Heart left ventricle (tissue), 16 donors: ENCODE data around the gene GC. TPM values are rescaled to one million over a fixed set of nuclear protein-coding genes. Genes with fewer than 3 reads are reported as not detected.
"Not testable (repeated sequence)": the region's sequence is repeated elsewhere in the genome, so short reads cannot be mapped to it uniquely, and the experiment has no call there.

ENCODE experiments used
- ATAC-seq, 4 donors: fragments of 200-7000 bp; cut with Tn5 transposase; one replicate each; pipeline ENCODE4 v1.9.1; 2020 to 2022; ENCODE audit warnings: moderate library complexity in 4 of 4, mild to moderate bottlenecking in 3 of 4, moderate number of reproducible peaks in 1 of 4
- DNase-seq, 5 donors: peaks; one replicate each; pipeline ENCODE4 v3.0.0-alpha.2; 2020
- H3K27ac ChIP-seq, 12 donors: fragments of 200-600 bp; sonication (generic) in 4 of 12; one replicate each; pipeline versions ENCODE4 v1.5.0 to v1.8.0; 2016 to 2022; ENCODE audit warnings: mild to moderate bottlenecking in 2 of 12
- H3K27me3 ChIP-seq, 9 donors: fragments of 200-600 bp; sonication (generic) in 2 of 9; one replicate each; pipeline versions ENCODE4 v1.5.1 to v1.8.0; 2016 to 2022; ENCODE audit warnings: mild to moderate bottlenecking in 3 of 9
- H3K36me3 ChIP-seq, 9 donors: fragments of 200-600 bp; sonication (generic) in 2 of 9; one replicate each; pipeline versions ENCODE4 v1.5.0 to v1.8.0; 2018 to 2022; ENCODE audit warnings: mild to moderate bottlenecking in 2 of 9
- H3K4me1 ChIP-seq, 12 donors: fragments of 200-600 bp; sonication (generic) in 4 of 12; one replicate each; pipeline versions ENCODE4 v1.5.0 to v1.8.0; 2016 to 2022; ENCODE audit warnings: mild to moderate bottlenecking in 3 of 12
- H3K4me3 ChIP-seq, 12 donors: fragments of 200-600 bp; sonication (generic) in 4 of 12; one replicate each; pipeline versions ENCODE4 v1.5.0 to v1.8.0; 2017 to 2022; ENCODE audit warnings: mild to moderate bottlenecking in 9 of 12, moderate library complexity in 4 of 12
- H3K9me3 ChIP-seq, 12 donors: fragments of 200-600 bp; sonication (generic) in 4 of 12; one replicate each; pipeline versions ENCODE4 v1.5.0 to v1.8.0; 2016 to 2022; ENCODE audit warnings: mild to moderate bottlenecking in 1 of 12
- POLR2A ChIP-seq, 2 donors: fragments of 450-650 bp; IDR thresholded peaks; one replicate each; pipeline ENCODE4 v1.6.1; 2017; ENCODE audit warnings: antibody characterized with exemption in 2 of 2, mild to moderate bottlenecking in 2 of 2, moderate library complexity in 2 of 2
- WGBS, 4 donors: extraction: QIAGEN DNeasy Blood & Tissue Kit in 2 of 4; methylation state at CpG; one replicate each; pipeline versions ENCODE4 v1.1.5 to v1.1.7; 2013 to 2018; 5-methylcytosine and 5-hydroxymethylcytosine counted together
- intact Hi-C, 10 donors: fragments of 100-400 bp; cut with DNase I; formaldehyde crosslinking; loops; one replicate each; pipeline versions ENCODE4 v1.11.1 to v1.14.2; 2022
- polyA plus RNA-seq, 2 donors: library from polyadenylated mRNA; stranded (reverse); fragments of 200-250 nt; gene quantifications; one replicate each; pipeline ENCODE4 v1.2.3, GENCODE V29; 2013
- total RNA-seq, 9 donors: library from RNA; depleted of rRNA in 2 of 9; stranded (reverse); fragments of >200 nt in 2 of 9; fragmentation: NEBNext Ultra II Directional in 3 of 9; extraction: Animal tissue kit (Norgen Biotek cat#: 25700) in 3 of 9; gene quantifications; one replicate each; pipeline versions ENCODE4 v1.1.0 to v1.2.4, GENCODE V29; 2016 to 2023
- TF ChIP-seq, protein P1 (sequence below), 12 donors: fragments of 200-600 bp; sonication (generic) in 4 of 12; IDR thresholded peaks; one replicate each; pipeline versions ENCODE4 v1.5.0 to v1.8.0; 2018 to 2022; ENCODE audit warnings: antibody characterized with exemption in 12 of 12, mild to moderate bottlenecking in 5 of 12
- donor health status: ischemic (EF 13 %, LVEDD 7.1; RV severe dilation, severe dysfunction).
- donor health status: healthy with polysubstance abuse.
- donor health status: DM: no; HTN: yes; CAD: no.
- donor health status: DM: no; HTN: no; CAD: no.
- donor health status: ischemic (EF 25% LVEDD 6.9; RV normal size, moderate dysfunction).
- donor health status: ischemic (EF 25% LVEDD 5.7; RV mildly dilated, moderate dysfunction).
- donor health status: healthy.
- donor health status: DM: yes; HTN: yes; CAD: no.
- donor health status: ischemic (EF 35%, LVEDD 5.7; RV mildly dilated, moderate dysfunction).
- donor health status: nonischemic (EF 11% LVEDD 7.7; RV severe dilation, severe dysfunction).
- donor health status: DM: yes; HTN: yes; CAD: no.
- donor health status: PGD.
- donor health status: ischemic (EF 29% LVEDD 5.4; RV normal size, mild dysfunction).
- donor health status: nonischemic (EF 23%, LVEDD 6.1; RV moderate dilation, normal function).

The GC gene
- total and polyA plus RNA-seq, 11 donors = 0.11 to 0.55 TPM; not detected in 9

DNA sequence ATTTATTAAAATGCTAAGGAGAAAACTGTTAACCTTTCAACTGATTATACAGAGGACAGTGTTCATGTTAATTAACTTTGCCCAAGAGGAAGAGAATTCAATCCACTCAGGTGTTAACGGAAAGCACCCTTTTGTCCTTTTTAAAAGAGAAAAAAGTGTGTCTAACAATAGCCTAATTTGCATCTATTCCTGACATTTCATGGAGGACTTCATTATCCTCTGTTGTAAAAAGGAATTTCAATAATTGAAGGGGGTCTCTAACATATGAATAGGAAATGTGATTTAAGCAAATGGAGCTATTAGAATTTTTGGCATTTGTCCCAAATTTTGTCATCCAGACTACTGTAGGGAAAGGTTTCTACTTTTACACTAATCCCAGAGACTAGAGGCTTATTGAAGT lies 44.6 kb upstream of the GC start:
- no peak overlapping the region for H3K27ac ChIP-seq
- 78 to 86% (median 84%) methylated on average over 1 of the region's 1 CpG for WGBS, 4 donors
- no peak overlapping the region for H3K4me3 ChIP-seq
- no peaks in the 10 kb centered on the region for H3K27me3 ChIP-seq
- H3K4me1 ChIP-seq = no peaks in the 10 kb centered on the region
- no peak for ATAC-seq
- DNase-seq = no peak
- intact Hi-C loops = no loop called here
- no peaks in the 10 kb centered on the region for H3K36me3 ChIP-seq
- TF ChIP-seq POLR2A (IDR thresholded peaks at IDR 0.05) = no peak
- TF ChIP-seq, protein P1, sequence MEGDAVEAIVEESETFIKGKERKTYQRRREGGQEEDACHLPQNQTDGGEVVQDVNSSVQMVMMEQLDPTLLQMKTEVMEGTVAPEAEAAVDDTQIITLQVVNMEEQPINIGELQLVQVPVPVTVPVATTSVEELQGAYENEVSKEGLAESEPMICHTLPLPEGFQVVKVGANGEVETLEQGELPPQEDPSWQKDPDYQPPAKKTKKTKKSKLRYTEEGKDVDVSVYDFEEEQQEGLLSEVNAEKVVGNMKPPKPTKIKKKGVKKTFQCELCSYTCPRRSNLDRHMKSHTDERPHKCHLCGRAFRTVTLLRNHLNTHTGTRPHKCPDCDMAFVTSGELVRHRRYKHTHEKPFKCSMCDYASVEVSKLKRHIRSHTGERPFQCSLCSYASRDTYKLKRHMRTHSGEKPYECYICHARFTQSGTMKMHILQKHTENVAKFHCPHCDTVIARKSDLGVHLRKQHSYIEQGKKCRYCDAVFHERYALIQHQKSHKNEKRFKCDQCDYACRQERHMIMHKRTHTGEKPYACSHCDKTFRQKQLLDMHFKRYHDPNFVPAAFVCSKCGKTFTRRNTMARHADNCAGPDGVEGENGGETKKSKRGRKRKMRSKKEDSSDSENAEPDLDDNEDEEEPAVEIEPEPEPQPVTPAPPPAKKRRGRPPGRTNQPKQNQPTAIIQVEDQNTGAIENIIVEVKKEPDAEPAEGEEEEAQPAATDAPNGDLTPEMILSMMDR (IDR thresholded peaks at IDR 0.05) = no peak
- no peaks in the 10 kb centered on the region for H3K9me3 ChIP-seq

DNA sequence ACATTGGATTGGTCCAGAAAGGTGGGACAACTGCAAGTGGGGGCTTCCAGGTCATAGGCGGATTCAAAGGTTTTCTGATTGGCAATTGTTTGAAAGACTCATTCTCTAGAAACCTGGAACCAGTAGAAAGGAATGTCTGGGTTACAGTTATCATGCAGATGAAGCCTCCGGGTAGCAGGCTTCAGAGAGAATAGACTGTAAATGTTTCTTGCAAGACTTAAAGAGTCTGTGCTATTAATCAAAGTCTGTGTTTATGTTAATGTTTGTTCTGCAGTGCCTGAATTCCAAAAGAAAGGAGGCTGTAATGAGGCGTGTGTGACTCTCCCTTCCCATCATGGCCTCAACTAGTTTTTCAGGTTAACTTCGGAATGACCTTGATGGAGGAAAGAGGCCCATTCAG lies 43.9 kb upstream of the GC start:
- Histone ChIP-seq H3K27me3 (no peaks in the 10 kb centered on the region), H3K4me3 (no peak overlapping the region), H3K27ac (no peak overlapping the region), H3K4me1 (no peaks in the 10 kb centered on the region), H3K9me3 (no peaks in the 10 kb centered on the region), H3K36me3 (no peaks in the 10 kb centered on the region)
- intact Hi-C loops = no loop called here
- no peak for TF ChIP-seq POLR2A (IDR thresholded peaks at IDR 0.05)
- TF ChIP-seq, protein P1 (IDR thresholded peaks at IDR 0.05) = no peak
- ATAC-seq (no peak), DNase-seq (no peak)
- 69 to 77% (median 72%) methylated on average over 4 of the region's 4 CpGs for WGBS, 4 donors

DNA sequence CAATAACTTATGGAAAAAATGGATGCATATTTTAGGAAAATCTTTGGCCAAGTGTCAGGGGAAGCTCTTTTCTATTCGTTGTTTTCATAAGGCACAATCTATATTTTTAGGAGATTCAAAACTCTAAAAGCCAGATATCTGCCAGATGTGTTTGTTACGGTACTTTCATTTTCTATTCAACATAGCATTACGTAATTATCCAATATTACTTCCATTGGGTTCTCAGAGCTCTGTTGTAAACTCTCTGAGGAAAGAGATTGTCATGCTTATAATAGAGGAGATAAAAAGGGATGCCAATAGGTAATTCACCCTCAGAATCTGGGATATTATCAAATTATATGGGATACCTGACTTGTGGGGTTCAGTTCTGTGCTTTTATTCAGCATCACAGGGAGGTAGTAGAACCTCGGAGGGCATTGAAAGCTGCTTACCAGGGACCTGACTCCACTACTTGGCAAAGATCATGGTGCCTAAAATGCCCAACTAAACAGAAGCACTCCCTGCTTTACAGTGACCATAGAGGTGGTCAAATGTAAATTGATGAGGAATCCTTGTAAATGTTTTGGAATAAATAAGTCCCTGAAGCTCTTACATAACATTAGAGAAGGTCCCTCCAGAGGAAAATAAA lies 32.9 kb upstream of the GC start:
- 72 to 88% (median 85%) methylated on average over 4 of the region's 4 CpGs for WGBS, 4 donors
- DNase-seq = no peak
- Histone ChIP-seq H3K27ac (no peak overlapping the region), H3K36me3 (no peaks in the 10 kb centered on the region), H3K9me3 (no peaks in the 10 kb centered on the region), H3K4me3 (no peak overlapping the region), H3K4me1 (no peaks in the 10 kb centered on the region), H3K27me3 (no peaks in the 10 kb centered on the region)
- TF ChIP-seq, protein P1 (IDR thresholded peaks at IDR 0.05) = no peak
- no peak for TF ChIP-seq POLR2A (IDR thresholded peaks at IDR 0.05)
- no peak for ATAC-seq
- intact Hi-C loops = no loop called here

DNA sequence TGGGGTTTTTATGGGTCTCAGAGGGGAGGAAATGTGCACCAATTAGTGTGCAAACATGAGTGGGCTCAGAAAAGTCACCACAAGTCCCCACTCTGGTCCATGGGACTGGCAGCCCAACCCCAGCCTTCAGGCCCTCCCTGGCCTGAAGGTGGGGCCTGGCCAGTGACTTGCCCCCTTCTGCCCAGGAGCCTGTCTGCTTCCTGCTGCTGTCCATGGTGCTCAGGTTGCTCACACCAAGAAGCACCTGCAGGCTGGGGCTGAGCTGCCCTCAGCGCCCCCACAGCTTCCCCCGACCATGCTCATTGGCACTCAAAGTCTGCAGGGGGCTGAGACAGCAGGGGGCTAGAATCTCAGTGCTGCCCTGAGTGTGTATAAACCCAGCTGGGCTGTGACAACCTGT lies 30.6 kb upstream of the GC start:
- Histone ChIP-seq H3K27me3 (no peaks in the 10 kb centered on the region), H3K27ac (no peak overlapping the region), H3K4me3 (no peak overlapping the region), H3K4me1 (no peaks in the 10 kb centered on the region), H3K9me3 (no peaks in the 10 kb centered on the region), H3K36me3 (no peaks in the 10 kb centered on the region)
- no peak for ATAC-seq
- 44 to 80% (median 69%) methylated on average over 2 of the region's 2 CpGs; no CpG with 5 or more reads in 1 of the 4 donors for WGBS, 4 donors
- no peak for DNase-seq
- no peak for TF ChIP-seq POLR2A (IDR thresholded peaks at IDR 0.05)
- TF ChIP-seq, protein P1 (IDR thresholded peaks at IDR 0.05) = no peak
- intact Hi-C loops = no loop called here

DNA sequence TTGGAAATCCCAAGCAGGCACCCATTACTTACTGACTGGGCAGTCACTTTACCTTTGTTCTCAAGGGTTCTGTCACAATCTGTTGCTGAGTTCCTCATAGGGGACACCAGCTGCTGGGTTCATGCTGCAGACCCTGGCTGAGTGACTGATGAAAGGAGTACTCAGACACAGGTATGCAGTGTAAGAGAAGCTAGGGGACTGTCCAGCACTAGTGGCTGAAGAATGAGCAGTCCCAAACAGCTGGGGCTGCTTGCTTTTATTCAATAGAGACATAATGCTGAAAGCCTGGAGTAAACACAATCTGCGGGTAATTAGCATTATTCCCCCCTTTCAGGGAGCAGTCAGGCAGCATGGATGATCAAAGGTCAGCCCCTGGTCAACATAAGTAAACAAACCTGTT lies 25.9 kb upstream of the GC start:
- H3K36me3 ChIP-seq, H3K9me3 ChIP-seq, H3K27ac ChIP-seq, H3K4me1 ChIP-seq, DNase-seq, intact Hi-C loops, H3K4me3 ChIP-seq, H3K27me3 ChIP-seq, ATAC-seq: not testable (repeated sequence)
- 75 to 86% (median 83%) methylated on average over 1 of the region's 1 CpG for WGBS, 4 donors
